NCI-H2171 treated with DMSO at 0.1 percent for 48 hours (cell line): ENCODE results near the gene SYDE2.
A peak's percentile ranks its signal among the peaks of the same experiment; 100 is the strongest.

Experiments
- DNase-seq: peaks from one replicate; lab custom pipeline; 2025; lab: John Stamatoyannopoulos, UW

Gene SYDE2

GRCh38 chr1:85125891-85126290 is 74.9 kb downstream of the SYDE2 start:
- no peak for DNase-seq

DNA sequence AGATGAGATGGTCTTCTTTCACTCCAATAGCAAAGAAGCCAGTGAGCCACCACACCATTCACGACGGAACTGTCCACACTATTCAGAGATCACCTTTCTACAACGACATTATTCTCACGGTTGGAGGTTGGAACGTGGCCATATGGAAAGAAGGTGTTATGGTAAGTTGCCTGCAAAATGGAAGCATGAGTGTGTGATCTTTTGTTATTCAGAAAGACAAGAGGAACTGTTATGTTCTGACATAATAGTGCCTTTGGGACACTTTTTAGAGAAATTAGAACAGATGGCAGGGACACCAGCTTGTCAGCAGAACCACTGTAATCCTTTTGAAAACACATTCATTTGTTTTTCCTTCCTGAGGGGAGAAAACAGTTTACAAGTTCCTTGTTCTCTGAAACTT is 76.7 kb downstream of the SYDE2 start:
- peak; percentile 27 for DNase-seq

GRCh38 chr1:85122169-85122568 is 78.6 kb downstream of the SYDE2 start:
- DNase-seq, result no peak

- no peak for DNase-seq
Measured at GRCh38 chr1:85121744-85122143, 79.1 kb downstream of the SYDE2 start.

DNA sequence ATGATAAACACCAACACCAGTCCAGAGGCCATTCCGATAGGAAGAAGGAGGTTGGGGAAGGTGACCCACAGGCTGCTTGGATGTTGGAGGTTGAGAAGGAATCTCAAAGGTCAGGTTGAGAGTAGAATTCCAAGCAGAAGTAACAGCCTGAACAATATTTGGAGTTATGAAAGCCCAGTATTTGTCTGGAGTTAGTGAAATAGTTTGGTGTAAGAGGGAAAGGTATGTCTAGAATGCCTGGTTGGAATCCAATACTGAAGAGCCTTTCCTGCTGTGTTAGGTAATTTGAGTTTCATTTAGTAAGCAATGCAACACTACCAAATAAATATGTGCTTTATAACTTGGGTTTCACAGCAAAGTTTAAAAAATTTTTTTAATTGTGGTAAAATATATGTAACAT is 82.1 kb downstream of the SYDE2 start:
- DNase-seq, result no peak

- no peak for DNase-seq
Measured at GRCh38 chr1:85116856-85117255, 84.0 kb downstream of the SYDE2 start.

- no peak for DNase-seq
Measured at GRCh38 chr1:85115933-85116332, 84.9 kb downstream of the SYDE2 start.

GRCh38 chr1:85111695-85112094 is 89.1 kb downstream of the SYDE2 start:
- no peak for DNase-seq

DNA sequence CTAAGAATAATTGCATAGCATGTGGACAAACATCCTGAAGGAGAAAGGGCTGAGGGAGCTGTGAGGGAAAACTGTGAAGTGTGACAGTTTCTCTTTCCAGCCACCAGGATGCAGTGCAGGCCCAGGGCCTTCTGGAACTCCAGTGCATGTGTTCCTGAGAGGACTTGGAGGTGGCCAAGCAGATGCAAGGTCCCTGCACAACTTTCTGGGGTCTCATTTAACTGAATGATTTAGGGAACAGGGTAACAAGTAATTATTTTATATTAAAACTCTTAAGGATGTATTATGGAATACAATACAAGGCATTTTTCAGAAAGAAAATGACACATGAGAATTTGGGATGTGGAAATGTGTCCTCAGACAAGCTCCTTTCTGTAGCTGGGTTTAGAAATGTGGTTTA is 91.3 kb downstream of the SYDE2 start:
- peak; percentile 31 for DNase-seq
